HG03064 (cell line): ENCODE results near the gene ZNF792.
"Not testable (repeated sequence)": the region's sequence is repeated elsewhere in the genome, so short reads cannot be mapped to it uniquely, and the experiment has no call there.

ENCODE experiments used
- ATAC-seq: cut with Tn5 transposase; IDR thresholded peaks from one replicate; pipeline ENCODE4 v1.9.1; 2021; ENCODE audit warnings: low read depth; ENCODE audit not compliant: unreplicated experiment

Gene ZNF792

GRCh38 chr19:34972163-34972705 lies 8.2 kb upstream of the ZNF792 start:
- no peak for ATAC-seq

GRCh38 chr19:34970185-34970780 lies 6.3 kb upstream of the ZNF792 start:
- ATAC-seq: not testable (repeated sequence)

DNA sequence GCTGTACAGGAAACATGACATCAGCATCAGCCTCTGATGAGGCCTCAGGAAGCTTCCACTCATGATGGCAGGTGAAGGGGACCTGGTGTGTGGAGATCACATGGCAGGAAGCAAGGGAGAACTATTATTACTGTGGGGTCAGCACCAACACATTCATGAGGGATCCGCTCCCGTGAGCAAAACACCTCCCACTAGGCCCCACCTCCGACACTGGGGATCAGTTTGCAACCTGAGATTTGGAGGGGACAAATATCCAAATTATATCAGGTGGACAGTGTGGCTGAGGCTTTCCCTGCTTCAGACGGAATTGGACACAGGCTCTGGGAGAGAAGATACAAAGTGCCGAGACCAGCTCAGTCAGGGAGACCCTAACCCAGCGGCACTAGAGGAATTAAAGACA lies 5.7 kb upstream of the ZNF792 start:
- ATAC-seq: no peak

GRCh38 chr19:34967551-34967950 lies 3.5 kb upstream of the ZNF792 start:
- no peak for ATAC-seq

- ATAC-seq: not testable (repeated sequence)
Measured at GRCh38 chr19:34965505-34965904, 1.5 kb upstream of the ZNF792 start.

DNA sequence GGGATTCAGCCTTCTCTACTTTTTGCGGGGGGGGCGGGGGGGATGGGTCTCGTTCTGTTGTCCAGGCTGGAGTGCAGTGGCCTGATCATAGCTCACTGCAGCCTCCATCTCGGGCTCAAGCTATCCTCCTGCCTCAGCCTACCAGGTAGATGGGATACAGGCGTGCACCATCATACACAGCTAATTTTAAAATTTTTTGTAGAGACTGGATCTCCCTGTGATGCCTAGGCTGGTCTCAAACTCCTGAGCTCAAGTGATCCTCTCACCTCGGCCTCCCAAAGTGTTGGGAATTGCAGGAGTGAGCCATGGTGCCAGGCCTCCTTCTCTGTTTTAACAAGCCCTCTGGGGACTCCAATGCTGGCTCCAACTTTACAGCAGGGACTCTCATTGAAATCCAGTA lies 569 bp upstream of the ZNF792 start:
- no peak for ATAC-seq

GRCh38 chr19:34962687-34963572 lies 1.1 kb downstream of the ZNF792 start:
- ATAC-seq: no peak

GRCh38 chr19:34961775-34962686 lies 2.0 kb downstream of the ZNF792 start:
- no peak for ATAC-seq

GRCh38 chr19:34960940-34961679 lies 2.9 kb downstream of the ZNF792 start:
- ATAC-seq: no peak

DNA sequence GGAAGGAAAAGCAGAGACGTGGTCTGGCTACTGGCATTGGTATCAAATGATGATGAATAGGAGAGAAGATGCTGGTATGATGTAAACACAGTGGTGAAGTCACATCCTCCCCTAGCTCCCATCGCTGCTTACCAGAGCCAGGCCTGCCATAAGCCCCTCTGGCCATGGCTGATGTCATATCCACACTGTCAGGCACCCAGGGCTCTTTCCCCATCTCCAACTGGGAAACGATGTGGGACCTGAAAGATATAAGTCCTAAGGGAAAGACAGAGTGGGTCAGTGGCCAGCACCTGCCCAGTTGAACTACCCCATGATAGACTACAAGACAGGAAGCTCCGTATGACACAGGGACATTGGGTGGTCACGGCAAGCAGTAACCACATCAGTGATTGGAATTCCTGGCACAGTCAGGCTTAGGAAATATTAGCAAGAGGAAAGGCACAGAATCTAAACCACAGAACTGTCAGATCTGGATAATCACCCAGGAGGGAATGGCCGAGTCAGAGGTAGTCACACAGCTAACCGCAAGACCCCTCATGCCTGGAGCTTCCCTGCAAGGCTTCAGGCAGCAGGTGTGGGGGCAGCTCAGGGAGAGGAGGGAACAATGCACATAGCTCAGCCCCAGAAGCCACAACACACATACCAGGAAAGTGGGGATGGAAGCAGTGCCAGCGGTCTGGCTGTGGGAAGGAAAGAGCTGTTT lies 3.8 kb downstream of the ZNF792 start:
- ATAC-seq: no peak

GRCh38 chr19:34959021-34959420 lies 5.0 kb downstream of the ZNF792 start:
- ATAC-seq: no peak

- no peak for ATAC-seq
Measured at GRCh38 chr19:34957830-34958751, 5.9 kb downstream of the ZNF792 start.

- no peak for ATAC-seq
Measured at GRCh38 chr19:34953092-34953491, 10.9 kb downstream of the ZNF792 start.

DNA sequence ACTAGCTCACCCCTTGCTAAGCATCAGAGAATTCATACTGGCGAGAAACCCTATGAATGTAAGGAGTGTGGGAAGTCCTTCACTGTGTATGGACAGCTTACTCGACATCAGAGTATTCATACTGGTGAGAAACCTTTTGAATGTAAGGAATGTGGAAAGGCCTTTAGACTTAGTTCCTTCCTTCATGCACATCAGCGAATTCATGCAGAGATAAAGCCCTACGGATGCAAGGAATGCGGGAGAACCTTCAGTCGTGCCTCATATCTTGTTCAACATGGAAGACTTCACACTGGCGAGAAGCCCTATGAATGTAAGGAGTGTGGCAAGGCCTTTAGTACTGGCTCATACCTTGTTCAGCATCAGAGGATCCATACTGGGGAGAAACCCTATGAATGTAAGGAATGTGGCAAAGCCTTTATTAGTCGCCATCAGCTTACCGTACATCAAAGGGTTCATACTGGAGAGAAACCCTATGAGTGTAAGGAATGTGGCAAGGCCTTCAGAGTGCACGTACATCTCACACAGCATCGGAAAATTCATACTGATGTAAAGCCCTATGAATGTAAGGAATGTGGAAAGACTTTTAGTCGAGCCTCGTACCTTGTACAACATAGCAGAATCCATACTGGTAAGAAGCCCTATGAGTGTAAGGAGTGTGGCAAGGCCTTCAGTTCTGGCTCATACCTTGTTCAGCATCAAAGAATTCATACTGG lies 20.0 kb downstream of the ZNF792 start:
- ATAC-seq: no peak

DNA sequence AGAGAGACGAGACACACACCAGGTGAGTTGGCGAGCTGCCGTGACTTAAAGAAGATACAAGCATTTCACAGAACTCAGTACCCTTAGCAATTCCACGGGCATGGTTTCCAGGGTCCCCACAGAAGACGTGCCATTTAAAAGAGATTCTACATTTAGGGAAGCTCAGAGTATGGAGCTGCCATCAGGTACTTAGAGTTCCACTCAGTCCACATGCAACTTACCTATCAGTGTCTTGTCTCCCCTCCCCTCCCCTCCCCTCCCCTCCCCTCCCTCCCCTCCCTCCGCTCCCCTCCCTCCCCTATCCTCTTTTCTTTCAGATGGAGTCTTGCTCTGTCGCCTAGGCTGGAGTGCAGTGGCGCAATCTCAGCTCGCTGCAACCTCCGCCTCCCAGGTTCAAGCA lies 25.1 kb downstream of the ZNF792 start:
- no peak for ATAC-seq

- ATAC-seq: no peak
Measured at GRCh38 chr19:34936184-34936583, 27.8 kb downstream of the ZNF792 start.

- no peak for ATAC-seq
Measured at GRCh38 chr19:34932494-34932893, 31.5 kb downstream of the ZNF792 start.
